Spleen (tissue), 7 donors: ENCODE data around the gene FGF22.
A peak's percentile ranks its signal among the peaks of the same experiment; 100 is the strongest.

Experiments
- POLR2A ChIP-seq, 3 donors: fragments of 450-650 bp; IDR thresholded peaks; one replicate each; pipeline ENCODE4 v1.5.1; 2017; ENCODE audit warnings: antibody characterized with exemption in 3 of 3, mild to moderate bottlenecking in 1 of 3
- POLR2AphosphoS5 ChIP-seq, 3 donors: sonication (generic); formaldehyde crosslinking; IDR thresholded peaks; one replicate each; pipeline ENCODE4 v1.5.1; 2017; ENCODE audit warnings: antibody characterized with exemption in 3 of 3
- TF ChIP-seq, protein P1 (sequence below), 11 experiments: fragments of 200-600 bp in 7 of 11; fragments of 450-650 bp in 4 of 11; sonication (generic) in 4 of 11; IDR thresholded peaks in 8 of 11; conservative IDR thresholded peaks in 3 of 11; 1 replicate in 7 of 11; 2 replicates in 4 of 11; pipeline versions ENCODE4 v1.4.0 to v1.8.0; 2016 to 2021; ENCODE audit warnings: antibody characterized with exemption in 11 of 11, inconsistent platforms in 4 of 11, mild to moderate bottlenecking in 1 of 11
- donor health status: DM: no; HTN: no; CAD: no; lungs with moderate emphysema.
- donor health status: DM: no; HTN: no; CAD: no.
- donor health status: DM: no; HTN: no; CAD: no.

GRCh38 chr19:676339-677105, 36.8 kb downstream of the FGF22 start, which contains the start of gene FSTL3:
- TF ChIP-seq, protein P1, sequence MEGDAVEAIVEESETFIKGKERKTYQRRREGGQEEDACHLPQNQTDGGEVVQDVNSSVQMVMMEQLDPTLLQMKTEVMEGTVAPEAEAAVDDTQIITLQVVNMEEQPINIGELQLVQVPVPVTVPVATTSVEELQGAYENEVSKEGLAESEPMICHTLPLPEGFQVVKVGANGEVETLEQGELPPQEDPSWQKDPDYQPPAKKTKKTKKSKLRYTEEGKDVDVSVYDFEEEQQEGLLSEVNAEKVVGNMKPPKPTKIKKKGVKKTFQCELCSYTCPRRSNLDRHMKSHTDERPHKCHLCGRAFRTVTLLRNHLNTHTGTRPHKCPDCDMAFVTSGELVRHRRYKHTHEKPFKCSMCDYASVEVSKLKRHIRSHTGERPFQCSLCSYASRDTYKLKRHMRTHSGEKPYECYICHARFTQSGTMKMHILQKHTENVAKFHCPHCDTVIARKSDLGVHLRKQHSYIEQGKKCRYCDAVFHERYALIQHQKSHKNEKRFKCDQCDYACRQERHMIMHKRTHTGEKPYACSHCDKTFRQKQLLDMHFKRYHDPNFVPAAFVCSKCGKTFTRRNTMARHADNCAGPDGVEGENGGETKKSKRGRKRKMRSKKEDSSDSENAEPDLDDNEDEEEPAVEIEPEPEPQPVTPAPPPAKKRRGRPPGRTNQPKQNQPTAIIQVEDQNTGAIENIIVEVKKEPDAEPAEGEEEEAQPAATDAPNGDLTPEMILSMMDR (IDR thresholded peaks at IDR 0.05 in 8 of 11, conservative IDR thresholded peaks at IDR 0.05 in 3 of 11), result no peak
- no peak for TF ChIP-seq POLR2A (IDR thresholded peaks at IDR 0.05)
- TF ChIP-seq POLR2AphosphoS5 (IDR thresholded peaks at IDR 0.05), result peak in 2 of 3 donors; percentile 30
